ENCODE results near the gene MADD.
"Not testable (repeated sequence)": the region's sequence is repeated elsewhere in the genome, so short reads cannot be mapped to it uniquely, and the experiment has no call there.

MADD gene

DNA sequence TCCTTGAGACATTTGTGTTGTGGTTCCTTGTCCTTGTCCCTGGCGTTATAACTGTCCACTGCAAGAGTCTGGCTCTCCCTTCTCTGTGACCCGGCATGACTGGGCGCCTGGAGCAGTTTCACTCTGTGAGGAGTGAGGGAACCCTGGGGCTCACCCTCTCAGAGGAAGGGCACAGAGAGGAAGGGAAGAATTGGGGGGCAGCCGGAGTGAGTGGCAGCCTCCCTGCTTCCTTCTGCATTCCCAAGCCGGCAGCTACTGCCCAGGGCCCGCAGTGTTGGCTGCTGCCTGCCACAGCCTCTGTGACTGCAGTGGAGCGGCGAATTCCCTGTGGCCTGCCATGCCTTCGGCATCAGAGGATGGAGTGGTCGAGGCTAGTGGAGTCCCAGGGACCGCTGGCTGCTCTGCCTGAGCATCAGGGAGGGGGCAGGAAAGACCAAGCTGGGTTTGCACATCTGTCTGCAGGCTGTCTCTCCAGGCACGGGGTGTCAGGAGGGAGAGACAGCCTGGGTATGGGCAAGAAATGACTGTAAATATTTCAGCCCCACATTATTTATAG lies 59.6 kb downstream of the MADD start:
- H3K9me3 ChIP-seq (ENCODE audit: control insufficient read depth in 1 of 2, low read length in 2 of 2), result no peaks in the 10 kb centered on the region
- H3K4me1 ChIP-seq (ENCODE audit: control insufficient read depth in 1 of 2, insufficient read depth in 2 of 2, low read length in 2 of 2), result peaks cover 11 to 12% of the 10 kb centered on the region in 2 donors
- peaks cover 17 to 55% of the 10 kb centered on the region in 2 donors for H3K36me3 ChIP-seq (ENCODE audit: control insufficient read depth in 1 of 2, insufficient read depth in 2 of 2, low read length in 2 of 2)
- no peaks in the 10 kb centered on the region for H3K27me3 ChIP-seq (ENCODE audit: control insufficient read depth in 1 of 2, insufficient read depth in 2 of 2, low read length in 2 of 2)
- no peak overlapping the region for H3K9ac ChIP-seq (ENCODE audit: low read depth in 1 of 2, low read length in 2 of 2)
- H3K27ac ChIP-seq (ENCODE audit: low read depth, low read length), result no peak overlapping the region
- H3K4me3 ChIP-seq (ENCODE audit: low read depth in 1 of 2, low read length in 2 of 2), result no peak overlapping the region

DNA sequence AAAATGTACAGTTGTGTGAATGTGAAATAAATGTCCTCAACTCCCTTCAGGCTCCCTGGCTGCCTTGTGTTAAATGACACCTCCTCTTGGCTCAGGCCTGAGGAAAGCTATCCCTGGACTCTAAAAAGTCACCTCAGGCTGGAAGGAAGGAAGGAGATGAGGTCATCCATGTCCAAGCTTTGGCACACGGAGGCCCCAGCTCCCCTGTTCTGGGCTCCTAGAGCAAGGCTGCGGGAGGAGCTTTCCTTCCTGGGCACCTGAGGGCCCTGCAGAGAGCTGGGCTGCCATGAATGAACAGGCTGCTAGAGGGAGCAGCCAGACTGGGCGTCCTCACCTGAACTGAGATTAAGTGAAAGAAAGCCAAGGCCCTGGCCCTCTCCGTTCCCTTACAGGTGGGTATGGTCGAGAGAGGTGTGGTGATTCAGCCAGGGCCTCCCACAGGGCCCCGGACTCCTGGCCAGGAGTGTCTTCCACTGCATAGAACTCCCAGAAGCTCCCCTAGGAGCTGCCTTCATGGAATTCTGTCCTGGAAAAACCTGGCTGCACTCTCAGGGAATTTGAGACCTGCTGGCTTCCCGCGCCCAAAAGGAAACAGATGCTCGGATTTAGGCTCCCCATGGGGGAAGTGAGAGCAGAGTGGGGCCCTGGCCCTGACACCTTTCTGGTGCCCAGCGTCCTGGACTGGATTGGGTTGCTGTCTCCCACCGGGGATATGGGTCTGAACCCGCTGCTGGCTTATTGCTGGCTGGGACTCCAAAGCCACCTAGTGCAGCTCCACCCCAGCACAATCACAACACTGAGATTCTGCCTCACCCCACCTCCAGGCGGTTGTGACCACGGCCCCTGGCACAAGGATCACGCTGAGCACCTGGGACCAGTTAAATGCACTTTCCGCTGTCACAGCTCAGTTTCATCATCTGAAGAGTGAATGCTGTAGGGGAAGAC lies 60.3 kb downstream of the MADD start:
- Histone ChIP-seq H3K27me3 (ENCODE audit: control insufficient read depth in 1 of 2, insufficient read depth in 2 of 2, low read length in 2 of 2) (no peaks in the 10 kb centered on the region), H3K4me1 (ENCODE audit: control insufficient read depth in 1 of 2, insufficient read depth in 2 of 2, low read length in 2 of 2) (peaks cover 11 to 12% of the 10 kb centered on the region in 2 donors), H3K9me3 (ENCODE audit: control insufficient read depth in 1 of 2, low read length in 2 of 2) (no peaks in the 10 kb centered on the region), H3K36me3 (ENCODE audit: control insufficient read depth in 1 of 2, insufficient read depth in 2 of 2, low read length in 2 of 2) (peaks cover 17 to 51% of the 10 kb centered on the region in 2 donors), H3K4me3 (ENCODE audit: low read depth in 1 of 2, low read length in 2 of 2) (no peak overlapping the region), H3K27ac (ENCODE audit: low read depth, low read length) (no peak overlapping the region), H3K9ac (ENCODE audit: low read depth in 1 of 2, low read length in 2 of 2) (no peak overlapping the region)

GRCh38 chr11:47331454-47332302 lies 61.7 kb downstream of the MADD start:
- Histone ChIP-seq H3K27me3 (ENCODE audit: control insufficient read depth in 1 of 2, insufficient read depth in 2 of 2, low read length in 2 of 2) (no peaks in the 10 kb centered on the region), H3K9me3 (ENCODE audit: control insufficient read depth in 1 of 2, low read length in 2 of 2) (no peaks in the 10 kb centered on the region), H3K4me3 (ENCODE audit: low read depth in 1 of 2, low read length in 2 of 2) (no peak overlapping the region), H3K36me3 (ENCODE audit: control insufficient read depth in 1 of 2, insufficient read depth in 2 of 2, low read length in 2 of 2) (peaks cover 9 to 37% of the 10 kb centered on the region in 2 donors), H3K9ac (ENCODE audit: low read depth in 1 of 2, low read length in 2 of 2) (no peak overlapping the region), H3K4me1 (ENCODE audit: control insufficient read depth in 1 of 2, insufficient read depth in 2 of 2, low read length in 2 of 2) (peaks cover 11 to 12% of the 10 kb centered on the region in 2 donors), H3K27ac (ENCODE audit: low read depth, low read length) (no peak overlapping the region)

DNA sequence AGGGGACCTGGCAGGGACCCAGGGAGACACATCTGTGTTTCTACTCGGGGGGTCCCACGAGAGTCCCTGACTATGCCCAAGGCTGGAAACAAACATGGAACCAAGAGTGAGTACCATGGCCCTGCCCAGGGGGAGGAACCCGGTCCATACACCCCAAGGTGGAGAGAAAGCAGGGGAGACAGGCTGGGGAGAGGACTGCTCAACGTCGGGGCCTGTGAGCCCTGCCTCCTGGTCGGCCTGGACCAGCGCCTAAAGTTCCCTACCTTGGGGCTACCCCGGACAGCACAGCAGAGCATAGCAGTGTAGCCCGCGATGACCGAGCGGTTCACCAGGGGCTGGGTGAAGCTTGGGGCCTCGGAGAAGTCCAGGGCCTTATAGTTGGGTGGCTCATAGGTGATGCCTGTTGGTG lies 62.4 kb downstream of the MADD start:
- no peaks in the 10 kb centered on the region for H3K9me3 ChIP-seq (ENCODE audit: control insufficient read depth in 1 of 2, low read length in 2 of 2)
- H3K4me3 ChIP-seq (ENCODE audit: low read depth in 1 of 2, low read length in 2 of 2), result no peak overlapping the region
- peaks cover 11 to 12% of the 10 kb centered on the region in 2 donors for H3K4me1 ChIP-seq (ENCODE audit: control insufficient read depth in 1 of 2, insufficient read depth in 2 of 2, low read length in 2 of 2)
- H3K27ac ChIP-seq (ENCODE audit: low read depth, low read length), result no peak overlapping the region
- peaks cover 9 to 31% of the 10 kb centered on the region in 2 donors for H3K36me3 ChIP-seq (ENCODE audit: control insufficient read depth in 1 of 2, insufficient read depth in 2 of 2, low read length in 2 of 2)
- no peaks in the 10 kb centered on the region for H3K27me3 ChIP-seq (ENCODE audit: control insufficient read depth in 1 of 2, insufficient read depth in 2 of 2, low read length in 2 of 2)
- H3K9ac ChIP-seq (ENCODE audit: low read depth in 1 of 2, low read length in 2 of 2), result no peak overlapping the region

- Histone ChIP-seq H3K4me3 (ENCODE audit: low read depth in 1 of 2, low read length in 2 of 2) (no peak overlapping the region), H3K27me3 (ENCODE audit: control insufficient read depth in 1 of 2, insufficient read depth in 2 of 2, low read length in 2 of 2) (no peaks in the 10 kb centered on the region), H3K9me3 (ENCODE audit: control insufficient read depth in 1 of 2, low read length in 2 of 2) (no peaks in the 10 kb centered on the region), H3K9ac (ENCODE audit: low read depth in 1 of 2, low read length in 2 of 2) (no peak overlapping the region), H3K27ac (ENCODE audit: low read depth, low read length) (no peak overlapping the region), H3K36me3 (ENCODE audit: control insufficient read depth in 1 of 2, insufficient read depth in 2 of 2, low read length in 2 of 2) (peaks cover 9 to 24% of the 10 kb centered on the region in 2 donors), H3K4me1 (ENCODE audit: control insufficient read depth in 1 of 2, insufficient read depth in 2 of 2, low read length in 2 of 2) (peaks cover 11 to 12% of the 10 kb centered on the region in 2 donors)
Measured at GRCh38 chr11:47332791-47333525, 63.0 kb downstream of the MADD start.

GRCh38 chr11:47333526-47333845 lies 63.6 kb downstream of the MADD start:
- peaks cover 11 to 12% of the 10 kb centered on the region in 2 donors for H3K4me1 ChIP-seq (ENCODE audit: control insufficient read depth in 1 of 2, insufficient read depth in 2 of 2, low read length in 2 of 2)

DNA sequence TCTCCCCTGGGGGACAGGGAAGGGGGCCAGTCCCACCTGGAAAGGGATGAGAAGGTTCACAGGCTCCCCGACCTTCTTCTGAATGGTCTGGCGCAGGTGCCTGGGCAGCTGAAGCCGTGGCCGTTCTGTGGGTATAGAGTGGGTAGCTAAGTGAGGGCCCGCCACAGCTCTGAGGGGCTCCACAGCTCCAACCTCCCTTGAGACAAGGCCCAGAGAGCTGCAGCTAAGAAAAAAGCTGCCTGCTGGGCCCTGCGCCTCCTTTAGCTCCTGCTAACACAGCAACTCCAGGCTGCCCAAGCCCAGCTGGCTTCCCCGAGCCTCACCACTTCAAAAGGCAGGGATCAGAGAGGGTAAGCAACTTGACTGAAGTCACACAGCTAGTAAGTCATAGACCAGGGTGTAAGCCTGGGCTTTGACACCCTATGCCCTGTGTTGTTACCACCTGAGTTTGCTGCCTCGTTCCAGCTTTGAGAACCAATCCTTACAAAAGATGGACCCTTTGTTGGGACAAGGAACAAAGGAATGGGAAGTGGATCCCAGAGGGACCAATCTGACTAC lies 64.0 kb downstream of the MADD start:
- H3K9me3 ChIP-seq (ENCODE audit: control insufficient read depth in 1 of 2, low read length in 2 of 2), result no peaks in the 10 kb centered on the region
- H3K36me3 ChIP-seq (ENCODE audit: control insufficient read depth in 1 of 2, insufficient read depth in 2 of 2, low read length in 2 of 2), result peaks cover 2 to 15% of the 10 kb centered on the region in 2 donors
- no peaks in the 10 kb centered on the region for H3K27me3 ChIP-seq (ENCODE audit: control insufficient read depth in 1 of 2, insufficient read depth in 2 of 2, low read length in 2 of 2)
- no peak overlapping the region for H3K27ac ChIP-seq (ENCODE audit: low read depth, low read length)
- peaks cover 11 to 12% of the 10 kb centered on the region in 2 donors for H3K4me1 ChIP-seq (ENCODE audit: control insufficient read depth in 1 of 2, insufficient read depth in 2 of 2, low read length in 2 of 2)
- no peak overlapping the region for H3K4me3 ChIP-seq (ENCODE audit: low read depth in 1 of 2, low read length in 2 of 2)
- H3K9ac ChIP-seq (ENCODE audit: low read depth in 1 of 2, low read length in 2 of 2), result no peak overlapping the region

More at GRCh38 chr11:47333526-47333845, 63.6 kb downstream of the MADD start:
- no peak overlapping the region for H3K27ac ChIP-seq (ENCODE audit: low read depth, low read length)
- H3K36me3 ChIP-seq (ENCODE audit: control insufficient read depth in 1 of 2, insufficient read depth in 2 of 2, low read length in 2 of 2), result peaks cover 7 to 20% of the 10 kb centered on the region in 2 donors
- H3K4me3 ChIP-seq (ENCODE audit: low read depth in 1 of 2, low read length in 2 of 2), result no peak overlapping the region
- H3K9ac ChIP-seq (ENCODE audit: low read depth in 1 of 2, low read length in 2 of 2), result no peak overlapping the region
- no peaks in the 10 kb centered on the region for H3K27me3 ChIP-seq (ENCODE audit: control insufficient read depth in 1 of 2, insufficient read depth in 2 of 2, low read length in 2 of 2)
- no peaks in the 10 kb centered on the region for H3K9me3 ChIP-seq (ENCODE audit: control insufficient read depth in 1 of 2, low read length in 2 of 2)

DNA sequence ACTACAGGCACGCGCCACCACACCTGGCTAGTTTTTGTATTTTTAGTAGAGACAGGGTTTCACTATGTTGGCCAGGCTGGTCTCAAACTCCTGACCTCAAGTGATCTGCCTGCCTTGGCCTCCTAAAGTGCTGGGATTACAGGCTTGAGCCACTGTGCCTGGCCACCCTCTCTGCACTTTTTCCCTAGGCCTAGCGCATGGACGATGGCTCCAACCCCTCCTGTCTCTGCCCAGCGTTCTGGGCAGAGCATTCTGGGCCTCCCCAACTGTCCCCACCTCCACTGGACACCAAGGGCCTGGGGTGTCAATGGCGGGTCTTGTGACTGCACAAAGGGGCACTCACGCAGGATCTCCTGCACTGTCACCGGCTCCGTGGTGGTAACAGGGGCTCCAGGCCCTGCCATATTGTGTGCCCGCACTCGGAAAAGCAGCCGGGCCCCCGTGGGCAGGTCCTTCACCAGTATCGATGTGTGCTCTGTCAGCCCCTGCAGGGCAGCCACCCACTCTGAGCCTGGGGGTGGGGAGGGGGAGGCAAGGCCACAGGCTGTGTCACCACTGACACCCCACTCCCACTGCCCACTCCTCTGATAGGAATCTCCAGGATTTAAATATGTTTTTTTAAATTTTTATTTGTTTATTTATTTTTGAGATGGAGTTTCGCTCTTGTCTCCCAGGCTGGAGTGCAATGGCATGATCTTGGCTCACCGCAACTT lies 64.9 kb downstream of the MADD start:
- not testable (repeated sequence) for H3K9me3 ChIP-seq (ENCODE audit: control insufficient read depth in 1 of 2, low read length in 2 of 2); H3K27me3 ChIP-seq (ENCODE audit: control insufficient read depth in 1 of 2, insufficient read depth in 2 of 2, low read length in 2 of 2); H3K4me3 ChIP-seq (ENCODE audit: low read depth in 1 of 2, low read length in 2 of 2); H3K9ac ChIP-seq (ENCODE audit: low read depth in 1 of 2, low read length in 2 of 2); H3K27ac ChIP-seq (ENCODE audit: low read depth, low read length); H3K36me3 ChIP-seq (ENCODE audit: control insufficient read depth in 1 of 2, insufficient read depth in 2 of 2, low read length in 2 of 2)
- H3K4me1 ChIP-seq (ENCODE audit: control insufficient read depth in 1 of 2, insufficient read depth in 2 of 2, low read length in 2 of 2), result peaks cover 11 to 12% of the 10 kb centered on the region in 2 donors

- Histone ChIP-seq H3K27me3 (ENCODE audit: control insufficient read depth in 1 of 2, insufficient read depth in 2 of 2, low read length in 2 of 2) (no peaks in the 10 kb centered on the region), H3K4me3 (ENCODE audit: low read depth in 1 of 2, low read length in 2 of 2) (no peak overlapping the region), H3K4me1 (ENCODE audit: control insufficient read depth in 1 of 2, insufficient read depth in 2 of 2, low read length in 2 of 2) (peaks cover 11 to 12% of the 10 kb centered on the region in 2 donors), H3K9me3 (ENCODE audit: control insufficient read depth in 1 of 2, low read length in 2 of 2) (no peaks in the 10 kb centered on the region), H3K36me3 (ENCODE audit: control insufficient read depth in 1 of 2, insufficient read depth in 2 of 2, low read length in 2 of 2) (no peaks in the 10 kb centered on the region), H3K9ac (ENCODE audit: low read depth in 1 of 2, low read length in 2 of 2) (no peak overlapping the region), H3K27ac (ENCODE audit: low read depth, low read length) (no peak overlapping the region)
Measured at GRCh38 chr11:47335733-47336132, 65.8 kb downstream of the MADD start.

All from duodenal mucosa (tissue), 2 donors.